Measurements from ENCODE around the gene SRSF11.

DNA sequence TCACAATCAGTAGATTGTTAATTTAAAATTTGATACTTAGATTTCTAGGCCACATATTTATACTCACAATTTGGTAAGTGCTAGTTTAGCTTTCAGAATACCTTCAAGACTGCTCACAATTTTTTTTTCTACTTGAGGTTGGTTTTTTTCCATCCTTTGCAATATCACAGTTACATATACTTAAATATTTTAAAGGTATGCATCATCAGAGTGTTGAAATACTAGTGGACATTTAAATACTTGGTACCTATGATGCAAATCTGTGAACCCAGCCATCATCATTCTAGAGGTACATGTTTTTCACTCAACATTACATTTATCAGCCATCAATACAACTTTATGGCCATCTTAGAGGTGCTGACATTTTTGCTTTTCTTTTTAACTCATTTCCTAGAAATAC is 9.6 kb upstream of the SRSF11 start:
- no peak for TF ChIP-seq YY1 (IDR thresholded peaks at IDR 0.05; ENCODE audit: insufficient read depth, insufficient read length)
- TF ChIP-seq ZNF274 (IDR thresholded peaks at IDR 0.05; ENCODE audit: low read depth, low read length) = no peak
- TF ChIP-seq SUZ12 (IDR thresholded peaks at IDR 0.05; ENCODE audit: extremely low read depth, insufficient read depth, insufficient read length) = no peak

Measured in NT2/D1 (cell line).